AG09309 (cell line): ENCODE measurements around the gene SRRM1.

ENCODE experiments used
- DNase-seq: peaks from one replicate; pipeline ENCODE4 v3.0.0-alpha.2; 2010; ENCODE audit warnings: low read depth
- H3K4me3 ChIP-seq: 2 replicates; pipeline ENCODE4 v1.5.1; 2011; ENCODE audit warnings: mild to moderate bottlenecking, low read depth, low read length, moderate library complexity; ENCODE audit not compliant: control insufficient read depth
- CTCF ChIP-seq: IDR thresholded peaks from 2 replicates; pipeline ENCODE4 v1.5.1; 2011; ENCODE audit warnings: mild to moderate bottlenecking, low read depth, low read length, inconsistent platforms; ENCODE audit not compliant: insufficient read depth, control insufficient read depth; ENCODE audit errors: missing control alignments

SRRM1 gene

GRCh38 chr1:24632832-24633175 lies 10.3 kb upstream of the SRRM1 start:
- TF ChIP-seq CTCF, result no peak
- no peak overlapping the region for H3K4me3 ChIP-seq
- DNase-seq, result no peak

GRCh38 chr1:24635195-24635843 lies 7.8 kb upstream of the SRRM1 start:
- peak; percentile 61 for TF ChIP-seq CTCF
- H3K4me3 ChIP-seq, result no peak overlapping the region
- DNase-seq, result peak; percentile 55

GRCh38 chr1:24636661-24637357 lies 6.3 kb upstream of the SRRM1 start:
- TF ChIP-seq CTCF, result no peak
- H3K4me3 ChIP-seq, result no peak overlapping the region
- no peak for DNase-seq

GRCh38 chr1:24639094-24639493 lies 4.0 kb upstream of the SRRM1 start:
- no peak for TF ChIP-seq CTCF
- no peak overlapping the region for H3K4me3 ChIP-seq
- DNase-seq, result no peak

- DNase-seq, result no peak
- TF ChIP-seq CTCF, result no peak
- no peak overlapping the region for H3K4me3 ChIP-seq
These were observed 3.2 kb upstream of the SRRM1 start for GRCh38 chr1:24639881-24640280.

- TF ChIP-seq CTCF, result no peak
- no peak overlapping the region for H3K4me3 ChIP-seq
- DNase-seq, result no peak
These were observed 2.8 kb upstream of the SRRM1 start for GRCh38 chr1:24640288-24640687.

- peak overlapping the region; percentile 88 for H3K4me3 ChIP-seq
- DNase-seq, result no peak
- TF ChIP-seq CTCF, result no peak
These were observed 1.4 kb upstream of the SRRM1 start for GRCh38 chr1:24641646-24642151.
